ENCODE measurements around the gene PROP1.
A peak's percentile ranks its signal among the peaks of the same experiment; 100 is the strongest.

DNA sequence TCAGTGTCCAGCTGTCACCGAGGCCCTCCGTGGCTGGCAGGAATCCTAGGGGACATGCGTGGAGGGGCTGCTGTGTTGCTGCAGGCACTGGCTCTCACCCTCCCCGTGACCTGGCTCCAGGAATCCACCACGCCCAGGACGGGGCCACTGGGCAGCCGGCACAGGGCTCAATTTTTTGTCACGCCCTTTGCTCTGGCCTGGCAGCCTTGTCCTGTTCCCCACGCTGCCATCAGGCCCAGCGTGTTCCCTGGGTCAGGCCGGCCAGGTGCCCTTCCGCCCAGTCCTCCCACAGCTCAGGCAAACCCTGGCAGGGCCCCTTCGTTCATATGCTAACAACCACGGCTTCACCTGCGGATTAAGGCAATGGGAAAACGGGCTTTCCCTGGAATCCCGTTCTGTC, 37.3 kb downstream of the PROP1 start:
- TF ChIP-seq, protein P1, sequence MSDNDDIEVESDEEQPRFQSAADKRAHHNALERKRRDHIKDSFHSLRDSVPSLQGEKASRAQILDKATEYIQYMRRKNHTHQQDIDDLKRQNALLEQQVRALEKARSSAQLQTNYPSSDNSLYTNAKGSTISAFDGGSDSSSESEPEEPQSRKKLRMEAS (IDR thresholded peaks at IDR 0.05) = no peak
- TF ChIP-seq CTCF (IDR thresholded peaks at IDR 0.05; ENCODE audit: low read depth, low read length, missing input control) (no peak), ZBTB33 (IDR thresholded peaks at IDR 0.05) (no peak), EGR1 (IDR thresholded peaks at IDR 0.05; ENCODE audit: low read depth in 2 of 2) (no peak), FOXA1 (IDR thresholded peaks at IDR 0.05) (no peak), TAF1 (conservative IDR thresholded peaks at IDR 0.05) (no peak), RAD21 (IDR thresholded peaks at IDR 0.05) (no peak), YY1 (IDR thresholded peaks at IDR 0.05) (no peak), SP1 (IDR thresholded peaks at IDR 0.05) (no peak), JUND (IDR thresholded peaks at IDR 0.05) (no peak), ATF3 (IDR thresholded peaks at IDR 0.05) (no peak), RXRA (IDR thresholded peaks at IDR 0.05) (peak in 1 of 2 donors; percentile 13)
- TF ChIP-seq, protein P2, sequence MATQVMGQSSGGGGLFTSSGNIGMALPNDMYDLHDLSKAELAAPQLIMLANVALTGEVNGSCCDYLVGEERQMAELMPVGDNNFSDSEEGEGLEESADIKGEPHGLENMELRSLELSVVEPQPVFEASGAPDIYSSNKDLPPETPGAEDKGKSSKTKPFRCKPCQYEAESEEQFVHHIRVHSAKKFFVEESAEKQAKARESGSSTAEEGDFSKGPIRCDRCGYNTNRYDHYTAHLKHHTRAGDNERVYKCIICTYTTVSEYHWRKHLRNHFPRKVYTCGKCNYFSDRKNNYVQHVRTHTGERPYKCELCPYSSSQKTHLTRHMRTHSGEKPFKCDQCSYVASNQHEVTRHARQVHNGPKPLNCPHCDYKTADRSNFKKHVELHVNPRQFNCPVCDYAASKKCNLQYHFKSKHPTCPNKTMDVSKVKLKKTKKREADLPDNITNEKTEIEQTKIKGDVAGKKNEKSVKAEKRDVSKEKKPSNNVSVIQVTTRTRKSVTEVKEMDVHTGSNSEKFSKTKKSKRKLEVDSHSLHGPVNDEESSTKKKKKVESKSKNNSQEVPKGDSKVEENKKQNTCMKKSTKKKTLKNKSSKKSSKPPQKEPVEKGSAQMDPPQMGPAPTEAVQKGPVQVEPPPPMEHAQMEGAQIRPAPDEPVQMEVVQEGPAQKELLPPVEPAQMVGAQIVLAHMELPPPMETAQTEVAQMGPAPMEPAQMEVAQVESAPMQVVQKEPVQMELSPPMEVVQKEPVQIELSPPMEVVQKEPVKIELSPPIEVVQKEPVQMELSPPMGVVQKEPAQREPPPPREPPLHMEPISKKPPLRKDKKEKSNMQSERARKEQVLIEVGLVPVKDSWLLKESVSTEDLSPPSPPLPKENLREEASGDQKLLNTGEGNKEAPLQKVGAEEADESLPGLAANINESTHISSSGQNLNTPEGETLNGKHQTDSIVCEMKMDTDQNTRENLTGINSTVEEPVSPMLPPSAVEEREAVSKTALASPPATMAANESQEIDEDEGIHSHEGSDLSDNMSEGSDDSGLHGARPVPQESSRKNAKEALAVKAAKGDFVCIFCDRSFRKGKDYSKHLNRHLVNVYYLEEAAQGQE (IDR thresholded peaks at IDR 0.05) = no peak
